Erythroblast (primary cell): ENCODE measurements around the gene TSPAN32.
A peak's percentile ranks its signal among the peaks of the same experiment; 100 is the strongest.
"Not testable (repeated sequence)": the region's sequence is repeated elsewhere in the genome, so short reads cannot be mapped to it uniquely, and the experiment has no call there.

Experiments used
- DNase-seq, 2 experiments: peaks; one replicate each; lab custom pipeline; 2025; lab: John Stamatoyannopoulos, UW
- GATA1 ChIP-seq: IDR thresholded peaks from 2 replicates; pipeline ENCODE4 v1.6.1; 2011; ENCODE audit warnings: low read depth, mild to moderate bottlenecking, control low read depth, low read length, moderate library complexity
- POLR2A ChIP-seq: IDR thresholded peaks from 2 replicates; pipeline ENCODE4 v1.6.1; 2011; ENCODE audit warnings: mild to moderate bottlenecking, low read length

Gene TSPAN32

GRCh38 chr11:2270322-2271076 lies 31.3 kb upstream of the TSPAN32 start, which contains the start of gene ASCL2:
ASCL2 (minus strand) TSS chr11:2270588; CDS start chr11:2270332, 256 bp downstream.
- no peak for TF ChIP-seq GATA1
- TF ChIP-seq POLR2A, result no peak
- DNase-seq, result peak; percentile 41 to 51

DNA sequence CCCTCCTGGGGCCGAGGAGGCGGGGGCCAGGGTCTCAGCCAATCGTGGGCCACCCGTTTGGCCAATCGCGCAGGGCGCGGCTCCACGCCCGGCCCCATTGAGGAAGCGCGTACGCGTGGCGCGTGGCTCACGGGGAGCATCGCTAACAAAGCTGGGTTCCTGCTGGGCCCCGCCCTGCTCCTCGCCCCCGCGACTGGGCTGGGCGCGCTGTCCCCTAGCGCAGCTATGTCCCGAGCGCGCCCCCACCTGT lies 30.8 kb upstream of the TSPAN32 start:
- DNase-seq, result peak in 1 of 2 experiments; percentile 29
- no peak for TF ChIP-seq GATA1
- no peak for TF ChIP-seq POLR2A

DNA sequence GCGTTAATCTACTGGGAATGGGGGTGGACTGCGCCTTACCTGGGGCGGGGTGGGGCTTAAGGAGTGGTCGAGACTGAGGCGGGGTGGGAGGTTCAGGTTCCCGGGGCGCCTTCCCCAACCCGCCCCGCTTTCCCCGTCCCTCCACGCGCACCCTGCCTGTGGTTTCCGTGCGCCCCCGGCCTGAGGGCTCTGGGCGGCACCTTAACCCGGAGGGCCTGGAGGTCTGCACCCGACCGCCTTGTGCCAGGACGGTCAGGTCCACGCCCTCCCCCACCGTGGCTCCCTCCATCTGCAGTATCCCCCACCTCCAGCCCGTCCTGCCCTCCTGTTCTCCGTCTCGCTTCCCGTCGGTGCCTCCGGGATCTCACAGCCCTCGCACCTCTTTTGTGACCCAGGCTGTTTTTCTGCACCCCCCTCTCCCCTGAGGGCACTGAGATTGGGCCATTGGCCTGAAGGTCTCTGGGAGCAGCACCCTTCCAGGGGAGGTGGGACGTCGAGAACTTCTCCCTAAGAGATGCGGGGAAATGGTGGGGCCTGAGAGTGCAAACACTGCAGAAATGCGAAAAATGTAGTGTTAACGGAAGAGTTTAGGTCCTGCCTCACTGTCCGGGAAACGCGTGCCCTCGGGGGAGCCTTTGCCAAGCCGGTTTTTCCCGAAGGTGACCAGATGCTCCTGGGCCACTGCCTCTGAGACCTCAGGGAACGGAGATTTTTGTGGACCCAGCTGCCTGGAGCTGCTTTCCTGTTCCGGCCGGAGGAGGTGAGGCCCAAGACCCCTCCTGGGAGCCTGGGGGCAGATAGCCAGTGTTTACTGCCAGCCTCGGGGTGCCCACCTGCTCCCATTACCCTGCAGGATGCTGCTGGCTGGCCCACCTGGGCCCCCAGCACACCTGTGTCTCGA lies 30.2 kb upstream of the TSPAN32 start:
- no peak for DNase-seq
- TF ChIP-seq POLR2A, result no peak
- no peak for TF ChIP-seq GATA1

DNA sequence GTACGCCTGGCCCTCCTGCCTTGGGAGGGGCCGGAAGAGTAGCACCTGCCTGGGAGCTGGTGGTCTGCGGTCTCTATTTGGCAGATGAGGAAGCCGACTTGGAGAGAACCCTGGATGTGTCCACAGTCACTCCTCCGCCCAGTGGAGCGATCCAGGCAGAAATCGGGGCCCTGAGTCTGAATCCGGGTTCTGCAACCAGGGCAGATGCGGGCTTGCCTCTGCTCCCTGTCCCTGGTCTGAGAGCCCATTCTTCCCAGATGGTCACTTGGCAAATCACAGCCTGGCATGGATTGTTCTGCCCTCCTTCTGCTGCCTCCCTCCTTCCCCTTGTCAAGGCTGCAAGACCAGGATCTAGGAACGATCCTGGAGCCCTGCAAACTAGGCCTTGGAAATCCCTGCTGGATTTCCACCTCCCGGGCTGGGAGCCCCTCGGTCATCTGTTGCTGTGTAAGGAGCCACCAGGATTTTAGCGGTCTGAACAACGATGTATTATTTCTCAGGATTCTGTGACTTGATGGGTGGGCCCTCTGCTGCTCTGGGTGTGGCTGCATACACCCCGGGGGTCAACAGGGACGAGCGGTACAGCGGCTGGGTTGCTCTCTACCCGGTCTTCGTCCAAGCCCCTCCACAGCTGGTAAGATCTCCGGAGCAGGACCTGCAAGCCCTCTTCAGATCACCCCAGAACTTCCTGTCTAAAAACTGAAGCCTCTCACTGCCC lies 29.4 kb upstream of the TSPAN32 start:
- TF ChIP-seq GATA1 (no peak), POLR2A (no peak)
- no peak for DNase-seq

DNA sequence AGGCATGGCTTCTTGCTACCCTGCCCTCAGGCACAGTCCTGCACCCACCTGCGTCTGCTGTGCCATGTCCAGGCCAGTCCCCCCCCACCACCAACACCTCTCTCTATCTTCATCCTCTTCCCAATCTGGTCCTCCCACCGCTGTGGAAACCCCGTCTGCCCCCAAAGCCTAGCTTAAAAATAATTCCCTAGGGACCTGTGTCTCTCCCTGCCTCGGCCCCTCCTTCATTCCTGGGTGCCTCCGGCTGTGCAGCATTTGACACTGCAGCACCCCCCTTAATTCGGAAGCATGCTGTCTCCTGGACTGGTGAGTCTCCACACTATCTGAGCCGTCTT lies 28.9 kb upstream of the TSPAN32 start:
- no peak for DNase-seq
- TF ChIP-seq POLR2A, result no peak
- no peak for TF ChIP-seq GATA1

GRCh38 chr11:2273311-2273710 lies 28.5 kb upstream of the TSPAN32 start:
- TF ChIP-seq GATA1 (no peak), POLR2A (no peak)

GRCh38 chr11:2273771-2274170 lies 28.0 kb upstream of the TSPAN32 start:
- TF ChIP-seq GATA1, result no peak
- no peak for TF ChIP-seq POLR2A
- DNase-seq, result no peak

More at GRCh38 chr11:2273311-2273710, 28.5 kb upstream of the TSPAN32 start:
- DNase-seq, result no peak

- no peak for TF ChIP-seq GATA1
- TF ChIP-seq POLR2A, result no peak
- DNase-seq, result no peak
Measured at GRCh38 chr11:2275334-2276279, 26.2 kb upstream of the TSPAN32 start.

DNA sequence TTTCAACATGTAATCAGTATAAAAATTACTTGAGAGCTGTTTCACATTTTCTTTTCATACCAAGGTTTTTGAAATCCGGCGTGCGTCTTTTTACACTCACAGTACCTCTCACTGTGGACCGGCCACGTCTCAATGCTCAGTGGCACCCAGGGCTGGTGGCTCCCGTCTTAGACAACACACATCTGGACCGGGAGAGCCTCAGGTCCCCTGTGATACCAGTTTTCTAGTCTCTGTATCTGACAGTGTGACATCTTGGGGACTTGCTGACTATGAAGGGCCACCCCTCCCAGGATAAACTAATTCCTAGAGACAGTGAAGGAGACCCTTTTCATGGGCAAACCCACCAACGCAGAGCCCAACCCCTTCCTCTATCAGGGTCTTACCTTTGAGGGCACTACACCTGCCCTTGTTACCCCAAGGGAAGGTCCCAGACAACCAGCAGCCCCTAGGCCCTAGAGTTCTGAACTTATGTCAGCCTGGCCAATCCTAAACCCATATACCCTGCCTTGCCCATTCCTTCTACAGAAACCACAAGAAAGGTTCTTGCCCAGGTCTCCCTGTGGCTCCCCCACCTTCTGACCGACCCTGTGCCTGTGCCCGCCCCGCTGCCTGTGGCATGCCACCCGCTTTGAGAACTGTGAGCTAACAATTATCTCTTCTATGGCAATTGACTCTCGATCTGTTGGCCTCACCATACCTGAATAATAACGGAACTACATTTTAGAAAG lies 25.4 kb upstream of the TSPAN32 start:
- no peak for DNase-seq
- TF ChIP-seq POLR2A (no peak), GATA1 (no peak)

GRCh38 chr11:2277008-2277346 lies 24.8 kb upstream of the TSPAN32 start:
- TF ChIP-seq GATA1, result no peak
- TF ChIP-seq POLR2A, result no peak
- DNase-seq, result no peak

GRCh38 chr11:2277933-2278523 lies 23.8 kb upstream of the TSPAN32 start:
- DNase-seq, result no peak
- TF ChIP-seq POLR2A (no peak), GATA1 (no peak)

DNA sequence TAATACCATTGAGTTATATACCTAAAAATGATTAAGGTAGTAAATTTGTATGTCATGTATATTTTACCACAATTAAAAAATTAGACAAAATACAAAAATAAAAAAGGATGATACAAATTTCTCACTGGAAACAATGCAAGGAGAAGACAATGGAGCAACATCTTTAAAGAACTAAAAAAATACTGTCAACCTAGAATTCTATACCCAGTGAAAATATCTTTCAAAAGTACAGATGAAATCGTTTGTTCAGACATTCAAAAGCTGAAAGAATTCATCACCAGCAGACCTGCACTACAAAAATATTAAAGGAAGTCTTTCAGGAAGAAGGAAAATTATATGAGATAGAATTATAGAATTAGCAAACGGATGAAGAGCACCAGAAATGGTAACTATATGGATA lies 21.6 kb upstream of the TSPAN32 start:
- no peak for DNase-seq
- no peak for TF ChIP-seq GATA1
- TF ChIP-seq POLR2A, result no peak

- DNase-seq, result not testable (repeated sequence)
Measured at GRCh38 chr11:2286350-2286749, 15.5 kb upstream of the TSPAN32 start.
